ENCODE measurements around the gene ZFAND2A.
"Not testable (repeated sequence)": the region's sequence is repeated elsewhere in the genome, so short reads cannot be mapped to it uniquely, and the experiment has no call there.

The ZFAND2A gene

DNA sequence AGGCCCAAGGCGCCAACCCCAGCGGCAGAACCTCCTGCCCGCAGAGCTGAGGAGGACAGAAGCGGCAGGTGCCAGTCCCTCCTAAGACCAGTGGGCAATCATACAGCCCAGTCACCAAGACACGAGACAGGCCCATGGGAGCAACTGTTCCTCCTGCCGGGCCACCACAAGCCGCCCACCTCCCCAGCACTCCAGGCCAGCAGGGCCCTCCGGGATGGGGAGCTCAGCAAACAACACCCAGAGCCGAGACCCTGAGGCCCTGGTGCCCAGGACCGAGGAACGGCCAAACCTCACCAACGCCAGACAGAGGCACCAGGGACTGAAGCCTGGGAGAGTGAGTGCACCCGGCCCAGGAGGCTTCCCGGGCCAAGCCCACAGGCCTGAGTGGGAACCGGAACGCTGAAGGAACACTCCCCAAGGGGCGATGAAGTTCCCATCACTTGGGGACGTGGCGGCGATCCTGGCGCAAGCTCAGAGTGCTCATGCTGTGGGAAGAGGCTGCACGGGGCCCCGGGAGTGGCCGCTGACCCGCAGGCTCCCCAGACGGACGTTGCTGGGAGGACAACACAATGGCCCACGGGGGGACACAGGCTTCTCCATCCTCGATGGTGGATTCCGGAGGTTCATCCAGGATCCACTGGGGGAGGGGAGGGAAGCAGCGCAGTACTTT is 37.0 kb downstream of the ZFAND2A start:
- DNase-seq (ENCODE audit: low spot score) = no peak

- no peak for DNase-seq (ENCODE audit: low spot score)
Observed at GRCh38 chr7:1121886-1122831, 37.8 kb downstream of the ZFAND2A start.

DNA sequence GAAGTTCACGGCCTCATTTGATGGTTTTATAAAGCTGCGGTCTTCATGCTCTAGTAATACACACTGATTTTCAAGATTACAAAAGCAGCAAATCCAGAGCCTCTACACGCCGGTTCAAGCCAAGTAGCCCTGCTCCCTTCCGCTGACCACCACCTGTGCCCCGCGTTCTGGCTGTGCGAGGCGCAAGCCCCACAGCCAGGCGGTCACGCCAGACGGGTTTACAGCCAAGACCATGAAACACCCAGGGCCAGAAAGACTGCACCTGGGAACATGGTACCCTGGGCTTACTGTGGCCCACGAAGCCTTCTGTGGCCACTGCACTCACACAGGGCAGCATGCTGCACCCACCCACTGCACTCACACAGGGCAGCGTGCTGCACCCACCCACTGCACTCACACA is 38.5 kb downstream of the ZFAND2A start:
- no peak for DNase-seq (ENCODE audit: low spot score)

- no peak for DNase-seq (ENCODE audit: low spot score)
Observed at GRCh38 chr7:1120791-1121190, 39.2 kb downstream of the ZFAND2A start.

DNA sequence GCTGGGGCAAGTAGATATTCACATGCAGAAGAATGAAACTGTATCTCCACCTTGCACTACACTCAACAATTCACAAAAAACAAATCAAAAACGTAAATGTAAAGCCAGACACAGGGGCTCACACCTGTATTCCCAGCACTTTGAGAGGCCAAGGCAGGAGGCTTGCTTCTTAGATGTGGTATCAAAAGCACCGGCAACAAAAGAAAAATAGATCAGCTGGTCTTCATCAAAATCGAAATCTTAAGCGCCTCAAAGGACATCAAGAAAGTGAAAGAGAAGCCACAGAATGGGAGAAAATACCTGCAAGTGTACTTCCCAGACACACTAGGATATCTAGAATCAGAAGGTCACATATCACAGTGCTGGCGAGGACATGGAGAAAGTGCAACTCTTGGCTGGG is 40.8 kb downstream of the ZFAND2A start:
- no peak for DNase-seq (ENCODE audit: low spot score)

GRCh38 chr7:1117321-1117928 is 42.6 kb downstream of the ZFAND2A start:
- DNase-seq (ENCODE audit: low spot score) = no peak

- DNase-seq (ENCODE audit: low spot score) = not testable (repeated sequence)
Observed at GRCh38 chr7:1116383-1117008, 43.5 kb downstream of the ZFAND2A start.

DNA sequence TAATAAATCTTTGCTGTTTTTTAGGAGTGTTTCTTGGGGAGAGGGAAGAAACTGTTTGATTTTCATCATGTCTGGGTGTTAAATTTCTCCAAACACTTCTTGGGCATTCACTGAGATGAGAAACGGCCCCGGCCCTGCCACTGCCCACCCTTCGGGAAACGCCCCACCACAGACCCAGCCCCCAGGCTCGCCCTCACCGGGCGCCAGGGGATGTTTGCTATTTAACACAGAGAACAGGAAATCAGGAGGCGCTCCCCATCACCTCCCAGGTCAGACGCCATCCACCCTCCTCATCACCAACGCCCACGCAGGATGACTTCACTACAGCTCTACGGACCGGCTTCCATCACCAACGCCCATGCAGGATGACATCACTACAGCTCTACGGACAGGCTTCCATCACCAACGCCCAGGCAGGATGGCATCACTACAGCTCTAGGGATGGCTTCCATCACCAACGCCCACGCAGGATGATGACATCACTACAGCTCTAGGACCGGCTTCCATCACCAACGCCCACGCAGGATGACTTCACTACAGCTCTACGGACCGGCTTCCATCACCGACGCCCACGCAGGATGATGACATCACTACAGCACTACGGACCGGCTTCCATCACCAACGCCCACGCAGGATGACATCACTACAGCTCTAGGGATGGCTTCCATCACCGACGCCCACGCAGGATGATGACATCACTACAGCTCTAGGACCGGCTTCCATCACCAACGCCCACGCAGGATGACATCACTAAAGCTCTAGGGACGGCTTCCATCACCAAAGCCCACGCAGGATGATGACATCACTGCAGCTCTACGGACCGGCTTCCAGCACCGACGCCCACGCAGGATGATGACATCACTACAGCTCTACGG is 44.6 kb downstream of the ZFAND2A start:
- not testable (repeated sequence) for DNase-seq (ENCODE audit: low spot score)

GRCh38 chr7:1114505-1114904 is 45.5 kb downstream of the ZFAND2A start:
- DNase-seq (ENCODE audit: low spot score) = no peak

- no peak for DNase-seq (ENCODE audit: low spot score)
Observed at GRCh38 chr7:1114088-1114487, 45.9 kb downstream of the ZFAND2A start.

- no peak for DNase-seq (ENCODE audit: low spot score)
Observed at GRCh38 chr7:1113548-1113885, 46.5 kb downstream of the ZFAND2A start.

GRCh38 chr7:1112625-1113547 is 47.1 kb downstream of the ZFAND2A start:
- DNase-seq (ENCODE audit: low spot score) = no peak

DNA sequence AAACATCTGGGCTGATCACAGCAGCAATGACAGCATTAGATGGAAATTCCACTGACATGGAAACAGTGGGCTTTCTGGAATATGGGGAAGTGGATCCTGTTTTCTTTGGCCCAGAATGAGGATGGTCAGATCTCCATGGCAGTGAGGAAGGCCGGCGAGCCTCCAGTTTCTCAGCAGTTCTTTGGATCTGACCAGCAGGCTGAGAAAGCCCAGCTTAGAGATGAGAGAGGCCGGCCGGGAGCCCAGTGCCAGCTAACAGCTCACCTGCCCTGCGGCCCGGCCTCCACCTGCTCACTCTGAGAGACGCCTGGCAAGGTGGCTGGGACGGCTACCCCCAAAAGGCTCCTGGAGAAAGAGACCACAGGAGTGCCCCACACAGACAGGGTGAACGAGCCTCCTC is 47.9 kb downstream of the ZFAND2A start:
- no peak for DNase-seq (ENCODE audit: low spot score)

- DNase-seq (ENCODE audit: low spot score) = no peak
Observed at GRCh38 chr7:1111156-1111555, 48.8 kb downstream of the ZFAND2A start.

DNA sequence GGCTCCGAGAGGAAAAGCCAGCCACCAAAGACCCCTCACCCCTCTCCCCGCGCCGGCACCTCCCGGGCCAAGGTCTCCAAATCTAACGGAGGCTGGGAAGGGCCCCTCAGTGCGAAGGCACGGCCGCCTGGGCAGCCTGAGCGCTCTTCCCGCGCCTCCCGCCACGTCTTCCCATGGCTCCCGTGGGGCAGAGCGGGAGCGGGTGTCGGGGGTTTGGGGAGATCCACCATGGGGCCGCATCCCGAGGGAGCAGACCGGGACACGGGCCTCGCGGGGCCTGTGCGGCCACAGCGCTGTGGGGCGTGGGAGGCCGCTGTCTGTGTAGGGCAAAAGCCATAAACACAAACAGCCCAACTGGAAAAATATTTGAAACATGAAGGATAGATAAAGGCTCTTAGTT is 49.6 kb downstream of the ZFAND2A start:
- DNase-seq (ENCODE audit: low spot score) = no peak

DNA sequence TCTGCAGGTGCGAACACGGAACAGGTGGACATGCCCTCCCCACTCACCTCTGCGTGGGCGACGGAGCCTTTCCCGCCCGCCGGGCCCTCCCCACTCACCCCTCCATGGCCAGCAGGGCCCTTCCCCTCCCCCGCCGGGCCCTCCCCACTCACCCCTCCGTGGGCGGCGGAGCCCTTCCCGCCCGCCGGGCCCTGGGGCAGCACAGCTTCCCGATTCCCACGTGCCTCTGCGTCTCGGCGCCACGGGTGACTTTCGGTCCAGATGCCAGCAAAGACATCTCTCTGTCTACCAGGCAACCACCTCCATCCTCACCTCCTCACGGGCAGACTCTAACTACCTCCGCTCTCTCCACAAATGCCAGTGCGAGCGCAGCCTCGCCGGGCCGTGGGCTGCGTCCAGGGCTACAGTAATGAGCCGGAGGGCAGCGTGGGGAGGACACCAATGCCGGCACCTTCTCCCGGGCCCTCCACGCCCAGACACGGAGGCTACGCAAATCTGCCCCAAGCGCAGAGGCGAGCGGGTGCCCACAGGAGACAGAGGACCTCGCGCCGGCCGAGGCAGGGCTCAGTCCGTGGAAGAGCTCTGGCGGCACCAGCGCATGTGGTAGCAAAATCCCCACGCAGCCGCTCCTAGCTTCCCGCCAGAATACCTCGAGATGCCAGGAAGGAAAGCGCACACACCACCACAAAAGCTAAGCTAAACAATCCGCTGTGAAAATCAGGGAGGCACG is 50.2 kb downstream of the ZFAND2A start:
- no peak for DNase-seq (ENCODE audit: low spot score)

GRCh38 chr7:1108264-1108920 is 51.6 kb downstream of the ZFAND2A start:
- DNase-seq (ENCODE audit: low spot score) = no peak

DNA sequence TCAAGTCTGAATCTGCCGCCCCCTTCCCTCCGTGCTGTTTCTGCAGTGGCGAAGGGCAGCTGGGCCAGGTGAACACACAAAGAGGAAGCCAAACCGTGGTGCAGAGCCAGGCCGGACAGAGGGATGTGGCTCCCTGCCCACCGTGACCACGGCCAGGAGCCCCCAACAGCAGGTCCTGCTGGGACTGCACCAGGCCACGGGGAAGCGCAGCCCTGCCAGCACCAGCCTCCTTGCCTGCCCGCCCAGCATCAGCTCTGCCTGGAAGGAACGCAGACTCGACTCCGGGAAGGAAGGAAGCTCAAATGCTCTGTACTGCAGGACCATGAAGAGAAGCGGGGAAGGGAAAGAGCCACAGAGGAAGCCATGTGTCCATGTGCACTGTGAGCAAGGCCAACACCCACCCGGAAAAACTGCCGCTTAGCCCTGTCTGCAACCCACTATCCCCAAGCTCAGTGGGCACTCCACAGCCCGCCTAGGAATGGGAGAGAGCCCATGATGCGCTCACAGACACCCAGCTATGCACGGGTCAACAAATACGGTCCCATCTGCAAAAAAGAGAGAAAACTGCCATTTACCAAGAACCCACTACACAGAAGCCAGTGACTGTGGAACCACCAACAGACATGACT is 53.1 kb downstream of the ZFAND2A start:
- no peak for DNase-seq (ENCODE audit: low spot score)
